ENCODE measurements around the gene CDON.

DNA sequence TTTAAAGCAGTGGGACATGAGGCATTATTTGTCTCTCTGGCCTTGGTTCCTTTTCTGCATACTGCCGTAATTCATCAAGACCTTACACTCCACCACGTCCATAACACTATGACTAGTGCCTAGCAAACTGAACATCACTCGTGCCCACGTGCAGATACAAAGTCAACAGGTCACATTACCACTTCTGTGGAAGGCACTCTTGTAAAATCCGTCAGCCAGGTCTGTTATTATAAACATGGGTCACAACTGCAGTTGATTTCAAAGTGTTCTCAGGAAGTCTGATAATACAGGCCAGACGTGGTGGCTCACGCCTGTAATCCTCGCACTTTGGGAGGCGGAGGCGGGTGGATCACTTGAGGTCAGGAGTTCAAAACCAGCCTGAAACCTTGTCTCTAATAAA is 102.7 kb downstream of the CDON start:
- no peak for TF ChIP-seq GATA2 (IDR thresholded peaks at IDR 0.05; ENCODE audit: low read depth, low read length)
- TF ChIP-seq GATA3 (IDR thresholded peaks at IDR 0.05; ENCODE audit: low read depth, low read length) = no peak
